ENCODE data around the gene FBXO27.
A peak's percentile ranks its signal among the peaks of the same experiment; 100 is the strongest.
"Not testable (repeated sequence)": the region's sequence is repeated elsewhere in the genome, so short reads cannot be mapped to it uniquely, and the experiment has no call there.

FBXO27 gene, protein sequence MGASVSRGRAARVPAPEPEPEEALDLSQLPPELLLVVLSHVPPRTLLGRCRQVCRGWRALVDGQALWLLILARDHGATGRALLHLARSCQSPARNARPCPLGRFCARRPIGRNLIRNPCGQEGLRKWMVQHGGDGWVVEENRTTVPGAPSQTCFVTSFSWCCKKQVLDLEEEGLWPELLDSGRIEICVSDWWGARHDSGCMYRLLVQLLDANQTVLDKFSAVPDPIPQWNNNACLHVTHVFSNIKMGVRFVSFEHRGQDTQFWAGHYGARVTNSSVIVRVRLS

DNA sequence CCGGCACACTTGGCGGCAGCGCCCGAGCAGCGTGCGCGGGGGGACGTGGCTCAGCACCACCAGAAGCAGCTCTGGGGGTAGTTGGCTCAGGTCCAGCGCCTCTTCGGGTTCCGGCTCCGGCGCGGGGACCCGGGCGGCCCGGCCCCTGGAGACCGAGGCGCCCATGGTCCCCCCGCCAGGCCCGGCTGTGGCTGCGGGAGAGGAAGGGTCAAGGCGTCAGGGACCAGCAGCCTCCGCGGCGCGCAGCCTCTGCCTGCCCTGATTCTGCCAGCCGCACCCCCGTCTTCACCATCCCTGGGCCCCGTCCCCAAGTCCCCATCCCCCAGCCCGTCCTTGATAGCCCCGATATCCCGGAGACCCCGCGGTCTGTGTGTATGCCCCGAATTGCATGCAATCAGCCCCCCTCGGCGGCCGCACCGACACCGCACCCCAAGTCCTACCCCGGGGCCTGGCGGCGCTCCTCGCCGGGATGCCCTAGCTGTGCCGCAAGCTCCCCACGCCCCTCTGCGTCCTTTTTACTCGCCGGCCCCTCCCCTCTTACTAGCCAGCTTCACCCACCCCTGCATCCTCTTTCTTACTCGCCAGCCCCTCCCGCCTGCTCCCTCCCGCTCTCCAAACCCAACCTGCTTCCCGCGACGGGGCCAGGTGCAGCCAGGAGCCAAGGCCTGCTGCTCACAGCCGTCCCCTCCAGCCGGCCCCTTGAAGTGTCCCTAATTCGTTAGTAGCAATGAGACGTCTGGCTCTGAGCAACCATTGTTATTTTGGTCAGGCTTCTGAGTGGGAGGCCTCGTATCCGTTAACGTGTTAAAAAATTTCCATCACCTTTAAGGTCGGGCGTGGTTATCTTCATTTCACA lies at the start of gene FBXO27:
TSS of gene FBXO27 (minus strand) at position 487 of the 856 bp plus-strand sequence. CDS start at position 165, 322 bp downstream.
- DNase-seq = peak; percentile 67

DNA sequence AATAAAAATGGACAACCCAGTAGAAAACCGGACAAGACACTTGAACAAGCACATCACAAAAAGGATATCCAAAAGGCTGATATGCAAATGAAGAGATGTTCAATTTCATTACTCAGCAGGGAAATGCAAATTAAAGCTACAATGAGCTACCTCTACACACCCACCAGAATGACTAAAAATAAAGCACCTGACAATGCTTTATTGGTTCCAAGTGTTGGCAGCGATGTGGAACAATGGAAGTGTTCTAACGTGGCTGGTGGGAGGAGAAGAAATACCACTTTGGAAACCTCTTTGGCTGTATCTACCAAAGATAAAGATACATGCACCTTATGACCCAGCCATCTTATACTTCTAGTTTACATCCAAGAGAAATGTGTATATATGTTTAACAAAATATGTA lies 48.1 kb upstream of the FBXO27 start:
- DNase-seq = no peak

GRCh38 chr19:39078436-39079200 lies 46.3 kb upstream of the FBXO27 start:
- no peak for DNase-seq

DNA sequence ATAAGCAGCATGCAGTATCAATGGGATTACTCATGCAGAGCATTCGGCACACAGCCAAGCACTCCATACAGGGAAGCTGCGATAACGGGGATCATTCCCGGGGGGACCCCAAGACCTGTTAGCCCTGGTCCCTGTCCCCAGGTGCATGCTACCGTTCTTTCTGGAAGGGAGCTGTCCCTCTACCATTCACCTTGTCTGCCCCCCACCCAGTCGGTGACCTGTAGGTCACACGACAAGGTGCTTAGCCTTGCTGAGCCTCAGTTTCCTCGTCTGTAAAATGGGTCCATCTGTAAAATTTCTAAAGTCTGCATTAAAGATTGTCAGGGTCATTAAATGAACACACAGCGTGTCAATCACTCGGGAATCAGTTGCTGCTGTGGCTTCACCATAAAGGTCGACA lies 45.0 kb upstream of the FBXO27 start:
- DNase-seq = no peak

GRCh38 chr19:39074942-39075341 lies 42.6 kb upstream of the FBXO27 start:
- DNase-seq = no peak

DNA sequence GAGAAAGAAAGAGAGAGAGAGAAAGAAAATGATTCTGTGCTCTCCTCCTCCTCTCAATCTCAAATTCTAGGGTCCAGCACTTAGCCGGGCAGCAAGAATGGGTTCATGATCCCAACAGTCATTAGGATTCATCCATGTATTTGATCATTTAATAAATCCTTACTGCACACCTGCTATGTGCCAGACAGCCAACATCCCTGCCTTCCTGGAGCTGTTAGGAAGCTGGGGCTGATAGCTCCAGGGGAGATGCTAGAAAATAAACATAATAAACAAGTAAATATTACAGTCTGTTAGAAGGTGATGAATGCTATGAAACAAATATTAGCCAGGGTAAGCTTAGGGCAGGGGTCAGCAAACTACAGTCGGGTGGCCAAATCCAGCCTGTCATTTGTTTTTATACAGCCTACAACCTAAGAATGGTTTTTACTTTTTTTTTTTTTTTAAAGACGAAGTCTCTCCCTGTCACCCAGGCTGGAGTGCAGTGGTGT lies 41.9 kb upstream of the FBXO27 start:
- DNase-seq = no peak

DNA sequence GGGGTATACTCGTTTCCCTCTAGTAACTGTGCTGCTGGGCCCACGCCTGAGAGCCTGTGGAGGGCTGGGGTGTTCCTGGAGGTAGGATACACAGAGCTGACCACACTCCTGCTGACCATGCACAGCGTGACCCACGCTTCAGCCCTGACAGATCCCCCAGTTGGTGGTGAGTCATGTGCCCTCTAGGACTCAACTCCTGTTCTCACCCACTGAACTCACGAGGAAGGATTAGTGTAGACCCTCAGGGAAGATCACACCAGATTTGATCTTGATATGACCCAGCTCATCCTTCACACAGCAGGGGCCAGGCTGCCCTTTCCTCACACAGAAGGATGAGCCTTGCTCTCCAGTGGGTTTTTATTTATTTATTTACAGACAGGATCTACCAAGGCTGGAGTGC lies 38.5 kb upstream of the FBXO27 start:
- no peak for DNase-seq

DNA sequence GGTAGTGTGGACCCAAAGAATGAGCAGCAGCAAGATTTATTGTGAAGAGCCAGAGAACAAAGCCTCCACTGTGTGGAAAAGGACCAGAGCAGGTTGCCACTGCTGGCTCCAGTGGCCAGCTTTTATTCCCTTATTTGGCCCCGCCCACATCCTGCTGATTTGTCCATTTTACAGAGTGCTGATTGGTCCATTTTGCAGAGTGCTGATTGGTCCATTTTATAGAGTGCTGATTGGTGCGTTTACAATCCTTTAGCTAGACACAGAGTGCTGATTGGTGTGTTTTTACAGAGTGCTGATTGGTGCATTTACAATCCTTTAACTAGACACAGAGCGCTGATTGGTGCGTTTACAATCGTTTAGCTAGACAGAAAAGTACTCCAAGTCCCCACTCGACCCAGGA lies 35.9 kb upstream of the FBXO27 start:
- DNase-seq = not testable (repeated sequence)

DNA sequence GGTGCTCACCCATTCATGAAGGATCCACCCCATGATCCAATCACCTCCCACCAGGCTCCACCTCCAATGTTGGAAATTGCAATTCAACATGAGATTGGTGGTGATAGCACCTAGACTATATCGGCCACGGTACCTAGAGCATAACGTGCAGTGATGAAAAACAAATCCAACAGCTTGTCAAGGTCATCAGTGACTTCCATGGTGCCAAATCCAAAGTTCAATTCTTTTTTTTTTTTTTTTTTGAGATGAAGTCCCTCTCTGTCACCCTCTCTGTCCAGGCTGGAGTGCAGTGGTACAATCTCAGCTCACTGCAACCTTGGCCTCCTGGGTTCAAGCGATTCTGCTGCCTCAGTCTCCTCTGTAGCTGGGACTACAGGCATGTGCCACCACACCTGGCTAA lies 34.8 kb upstream of the FBXO27 start:
- no peak for DNase-seq

DNA sequence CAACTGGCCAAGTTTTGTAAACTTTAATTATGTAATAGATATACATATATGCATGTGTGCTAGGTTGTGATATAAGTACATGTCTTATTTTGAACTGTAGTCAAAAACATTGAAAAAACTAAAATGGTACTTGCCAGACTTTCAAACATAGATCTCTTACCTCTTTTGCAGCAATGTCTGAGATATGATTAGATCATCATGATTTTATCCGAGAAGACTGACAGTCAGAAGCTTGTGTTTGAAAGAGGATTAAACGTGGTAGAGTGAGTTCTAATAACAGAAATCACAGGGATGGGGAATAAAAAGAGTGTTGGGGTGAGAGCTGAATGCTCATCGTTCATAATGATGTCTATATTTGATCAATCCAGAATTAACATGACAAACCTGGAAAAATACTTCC lies 33.6 kb upstream of the FBXO27 start:
- no peak for DNase-seq

DNA sequence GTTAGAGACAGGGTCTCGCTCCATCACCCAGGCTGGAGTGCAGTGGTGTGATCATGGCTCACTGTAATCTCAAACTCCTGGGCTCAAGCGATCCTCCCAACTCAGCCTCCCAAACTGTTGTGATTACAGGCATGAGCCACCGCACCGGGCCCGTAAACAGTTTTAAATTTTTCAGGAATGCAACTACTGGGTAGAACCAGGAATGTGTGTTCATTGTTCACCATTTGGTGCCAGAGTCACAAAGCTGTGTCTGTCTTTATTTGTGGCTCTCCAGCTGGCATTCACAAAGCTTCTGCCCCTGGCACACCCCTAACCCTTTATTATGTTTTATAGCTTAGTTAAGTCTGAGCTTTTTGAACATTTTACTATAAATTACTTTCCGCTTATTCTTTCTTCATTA lies 32.1 kb upstream of the FBXO27 start:
- DNase-seq = no peak

GRCh38 chr19:39060171-39060570 lies 27.8 kb upstream of the FBXO27 start:
- DNase-seq = no peak

GRCh38 chr19:39059302-39059701 lies 27.0 kb upstream of the FBXO27 start:
- DNase-seq = no peak

GRCh38 chr19:39057615-39058014 lies 25.3 kb upstream of the FBXO27 start:
- DNase-seq = no peak

DNA sequence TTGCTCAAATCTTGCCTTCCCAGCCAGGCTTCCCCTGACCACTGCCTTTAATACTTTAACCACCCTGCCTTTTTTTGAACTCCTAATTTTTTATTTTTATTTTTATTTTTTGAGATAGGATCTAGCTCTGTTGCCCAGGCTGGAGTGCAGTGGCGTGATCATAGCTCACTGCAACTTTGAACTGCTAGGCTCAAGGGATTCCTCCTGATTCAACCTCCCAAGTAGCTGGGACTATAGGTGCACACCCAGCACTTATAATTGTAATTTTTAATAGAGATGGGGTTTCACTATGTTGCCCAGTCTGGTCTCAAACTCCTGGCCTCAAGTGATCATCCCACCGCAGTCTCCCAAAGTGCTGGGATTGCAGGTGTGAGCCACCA lies 21.7 kb upstream of the FBXO27 start:
- DNase-seq = no peak

- no peak for DNase-seq
These were observed 21.1 kb upstream of the FBXO27 start for GRCh38 chr19:39053276-39054090.

- DNase-seq = no peak
These were observed 20.5 kb upstream of the FBXO27 start for GRCh38 chr19:39052846-39053245.

DNA sequence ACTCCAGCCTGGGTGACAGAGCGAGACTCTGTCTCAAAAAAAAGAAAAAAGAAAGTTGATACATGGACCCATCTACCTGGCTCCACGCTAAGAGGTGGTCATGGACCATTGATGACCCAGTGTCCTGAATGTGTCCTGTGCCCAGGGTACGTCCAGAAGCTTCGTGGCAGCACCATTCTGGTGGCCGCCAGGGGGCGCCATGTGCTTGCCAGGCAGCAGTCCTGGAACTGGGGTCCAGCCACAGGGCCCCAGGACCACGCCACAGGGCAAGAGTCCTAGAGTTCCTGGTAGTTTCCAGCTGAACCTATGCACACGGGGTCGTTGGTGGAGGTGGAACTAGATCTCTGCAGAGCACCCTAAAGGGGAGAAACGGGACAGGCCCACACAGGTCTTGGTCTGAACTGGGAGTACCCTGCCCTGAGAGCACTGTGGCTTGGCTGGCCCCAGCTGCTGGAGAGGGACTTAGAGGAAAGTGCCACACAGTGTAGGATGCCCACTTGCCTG lies 19.9 kb upstream of the FBXO27 start:
- DNase-seq = no peak

DNA sequence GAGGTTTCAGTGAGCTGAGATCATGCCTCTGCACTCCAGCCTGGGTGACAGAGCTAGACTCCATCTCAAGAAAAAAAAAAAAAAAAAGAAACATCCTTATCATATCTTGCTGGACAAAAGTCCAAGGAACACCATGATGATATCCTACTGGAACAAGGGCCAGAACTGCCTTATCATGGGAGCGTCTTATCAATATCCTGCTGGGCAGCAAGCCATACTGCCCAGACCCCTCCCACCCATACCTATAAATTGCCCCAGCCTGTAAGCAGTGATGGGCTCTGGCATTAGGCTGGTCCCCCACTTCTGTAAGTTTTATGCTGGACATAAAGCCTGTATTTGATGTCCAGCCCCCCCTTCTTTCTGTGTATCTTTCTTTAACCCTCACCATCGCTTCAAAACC lies 14.7 kb upstream of the FBXO27 start:
- no peak for DNase-seq

DNA sequence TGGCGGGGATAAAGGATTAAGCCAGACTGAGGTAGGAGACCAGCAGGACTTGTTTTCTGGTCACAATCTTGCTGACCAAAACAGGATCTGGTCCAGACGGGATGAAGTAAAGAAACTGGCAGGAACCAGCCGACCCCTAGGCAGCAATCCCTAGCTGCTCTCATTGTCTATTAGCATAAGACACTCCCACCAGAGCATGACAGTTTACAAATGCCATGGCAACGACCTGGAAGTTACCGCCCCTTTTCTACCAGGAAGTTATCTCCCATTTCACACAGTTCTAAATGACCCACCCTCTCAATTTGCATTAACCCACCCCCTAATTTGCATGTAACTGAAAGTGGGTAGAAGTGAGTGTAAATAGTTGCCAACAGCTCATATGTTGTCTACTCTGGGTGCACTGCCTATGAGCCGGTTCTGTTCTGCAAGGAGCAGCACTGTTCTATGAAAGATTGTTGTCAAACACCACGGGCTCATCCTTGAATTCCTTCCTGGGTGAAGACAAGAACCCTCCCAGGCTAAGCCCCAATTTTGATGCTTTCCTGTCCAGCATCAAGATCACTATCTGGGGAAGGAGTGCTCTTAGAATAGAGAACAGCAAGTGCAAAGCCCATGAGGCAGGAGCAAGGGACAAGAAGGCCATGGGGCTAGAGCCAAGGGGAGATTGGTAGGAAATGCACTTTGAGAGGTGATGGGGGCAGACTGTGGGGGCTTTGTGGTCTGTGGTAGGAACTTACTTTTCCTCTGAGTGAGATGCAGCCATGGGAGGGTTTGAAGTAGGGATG lies 13.9 kb upstream of the FBXO27 start:
- DNase-seq = no peak

DNA sequence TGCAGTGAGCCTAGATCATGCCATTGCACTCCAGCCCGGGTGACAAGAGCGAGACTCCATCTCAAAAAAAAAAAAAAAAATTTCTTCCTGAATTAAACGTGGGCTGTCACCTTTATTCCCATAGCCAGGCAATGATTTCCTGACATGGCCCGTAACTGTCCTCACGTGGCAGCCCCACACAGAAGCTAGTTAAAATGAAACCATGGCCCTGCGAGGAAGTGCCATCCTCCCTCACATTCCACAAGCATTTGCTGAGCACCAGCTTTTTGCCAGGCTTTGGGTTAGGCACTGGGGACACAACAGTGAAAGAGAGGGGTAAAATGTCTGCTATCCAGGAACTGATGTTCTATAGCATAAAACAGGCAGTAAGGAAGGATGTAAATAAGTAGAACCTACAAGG lies 13.2 kb upstream of the FBXO27 start:
- no peak for DNase-seq

GRCh38 chr19:39038098-39038497 lies 5.7 kb upstream of the FBXO27 start:
- DNase-seq = no peak

All from NCI-H510A (cell line).